NOMO-1 (cell line): ENCODE data around the gene SCN4A.
"Not testable (repeated sequence)": the region's sequence is repeated elsewhere in the genome, so short reads cannot be mapped to it uniquely, and the experiment has no call there.

Source experiments
- DNase-seq, 2 experiments: peaks; one replicate each; lab custom pipeline; 2025; ENCODE audit not compliant: unreplicated experiment in 2 of 2; lab: John Stamatoyannopoulos, UW

Gene SCN4A

GRCh38 chr17:63918305-63918704 is 54.4 kb downstream of the SCN4A start:
- no peak for DNase-seq

- no peak for DNase-seq
These were observed 55.1 kb downstream of the SCN4A start for GRCh38 chr17:63917646-63918045.

- not testable (repeated sequence) for DNase-seq
These were observed 55.5 kb downstream of the SCN4A start for GRCh38 chr17:63917206-63917605.

- DNase-seq, result no peak
These were observed 56.0 kb downstream of the SCN4A start for GRCh38 chr17:63916566-63917185.

- peak in 1 of 2 experiments; percentile 49 for DNase-seq
These were observed 57.0 kb downstream of the SCN4A start for GRCh38 chr17:63915753-63916152.

GRCh38 chr17:63914471-63914870 is 58.2 kb downstream of the SCN4A start:
- DNase-seq, result no peak

- no peak for DNase-seq
These were observed 61.0 kb downstream of the SCN4A start for GRCh38 chr17:63911657-63912100.

- DNase-seq, result no peak
These were observed 61.6 kb downstream of the SCN4A start, which contains the start of gene CSHL1 for GRCh38 chr17:63911041-63911635. CSHL1 (minus strand) TSS chr17:63911258; CDS start chr17:63911196, 62 bp downstream.

GRCh38 chr17:63910096-63910495 is 62.6 kb downstream of the SCN4A start:
- DNase-seq, result no peak

- DNase-seq, result not testable (repeated sequence)
These were observed 63.1 kb downstream of the SCN4A start for GRCh38 chr17:63909586-63909985.

GRCh38 chr17:63907161-63907778 is 65.4 kb downstream of the SCN4A start:
- DNase-seq, result not testable (repeated sequence)

GRCh38 chr17:63904796-63905195 is 67.9 kb downstream of the SCN4A start:
- DNase-seq, result not testable (repeated sequence)

GRCh38 chr17:63903787-63904201 is 68.9 kb downstream of the SCN4A start:
- DNase-seq, result not testable (repeated sequence)

GRCh38 chr17:63901971-63902370 is 70.7 kb downstream of the SCN4A start:
- DNase-seq, result not testable (repeated sequence)

GRCh38 chr17:63898899-63899798 is 73.6 kb downstream of the SCN4A start:
- not testable (repeated sequence) for DNase-seq

GRCh38 chr17:63896524-63897354 is 76.0 kb downstream of the SCN4A start, which contains the start of gene CSH1:
CSH1 (minus strand) TSS chr17:63896574; CDS start chr17:63896511, 63 bp downstream.
- not testable (repeated sequence) for DNase-seq

- DNase-seq, result not testable (repeated sequence)
These were observed 77.9 kb downstream of the SCN4A start for GRCh38 chr17:63894821-63895220.

GRCh38 chr17:63894021-63894420 is 78.7 kb downstream of the SCN4A start:
- DNase-seq, result not testable (repeated sequence)

GRCh38 chr17:63892316-63893037 is 80.2 kb downstream of the SCN4A start:
- DNase-seq, result not testable (repeated sequence)
